SKM-1 (cell line): ENCODE data around the gene DDN.

Experiments used
- DNase-seq: peaks from one replicate; lab custom pipeline; 2025; ENCODE audit not compliant: unreplicated experiment; lab: John Stamatoyannopoulos, UW

Gene DDN

GRCh38 chr12:49014547-49014946, 15.4 kb upstream of the DDN start:
- no peak for DNase-seq

- no peak for DNase-seq
Measured at GRCh38 chr12:49013428-49013827, 14.3 kb upstream of the DDN start.

- DNase-seq = no peak
Measured at GRCh38 chr12:49012739-49013138, 13.6 kb upstream of the DDN start.

- no peak for DNase-seq
Measured at GRCh38 chr12:49010092-49010668, 11.0 kb upstream of the DDN start.

- no peak for DNase-seq
Measured at GRCh38 chr12:49008943-49009342, 9.8 kb upstream of the DDN start.

GRCh38 chr12:49000346-49000745, 1.2 kb upstream of the DDN start:
- no peak for DNase-seq

GRCh38 chr12:48998497-48999353, 450 bp downstream of the DDN start:
- no peak for DNase-seq

GRCh38 chr12:48997719-48998496, 1.3 kb downstream of the DDN start:
- DNase-seq = no peak

- no peak for DNase-seq
Measured at GRCh38 chr12:48996794-48997718, 2.1 kb downstream of the DDN start.

GRCh38 chr12:48995086-48995879, 3.9 kb downstream of the DDN start:
- DNase-seq = no peak

GRCh38 chr12:48994224-48995085, 4.7 kb downstream of the DDN start:
- DNase-seq = no peak

- no peak for DNase-seq
Measured at GRCh38 chr12:48993787-48994186, 5.4 kb downstream of the DDN start.

GRCh38 chr12:48991247-48992050, 7.7 kb downstream of the DDN start:
- no peak for DNase-seq

GRCh38 chr12:48990552-48990951, 8.6 kb downstream of the DDN start:
- no peak for DNase-seq

- no peak for DNase-seq
Measured at GRCh38 chr12:48988030-48988649, 11.0 kb downstream of the DDN start.

GRCh38 chr12:48986720-48987291, 12.4 kb downstream of the DDN start:
- DNase-seq = no peak

- DNase-seq = no peak
Measured at GRCh38 chr12:48985901-48986300, 13.3 kb downstream of the DDN start.
